IMR-90 (cell line): ENCODE measurements around the gene ZFP92. TPM values are rescaled to one million over a fixed set of nuclear protein-coding genes. Genes with fewer than 3 reads are reported as not detected.

Source experiments
- ATAC-seq: fragments of 200-7000 bp; cut with Tn5 transposase; 2 replicates; pipeline ENCODE4 v1.9.1; 2020; ENCODE audit warnings: low read depth, mild to moderate bottlenecking, moderate library complexity
- BruUV-seq: library from RNA; stranded (reverse); fragments of 400-500 nt; replicated peaks from 2 replicates; lab custom pipeline; 2021; lab: Mats Ljungman, UMichigan
- CTCF ChIA-PET: fragments of 300-600 bp; formaldehyde crosslinking; extraction: SDS; loops from one replicate; lab custom pipeline; 2021; ENCODE audit warnings: antibody characterized with exemption; lab: Yijun Ruan, JAX
- POLR2A ChIA-PET: fragments of 300-600 bp; sonication (Branson Sonifier 250); formaldehyde crosslinking; loops from one replicate; lab custom pipeline; 2022; ENCODE audit warnings: antibody characterized with exemption; ENCODE audit not compliant: unreplicated experiment; lab: Charles Lee
- DNase-seq: peaks from one replicate; pipeline ENCODE4 v3.0.0; 2013
- H2AFZ ChIP-seq: replicated peaks from 2 replicates; pipeline ENCODE3; 2013; ENCODE audit warnings: low read length, mild to moderate bottlenecking; ENCODE audit not compliant: poor library complexity
- H2AK5ac ChIP-seq: 2 replicates; pipeline ENCODE4 v1.6.1; 2013; ENCODE audit warnings: low read depth, low read length, inconsistent platforms
- H2AK9ac ChIP-seq: replicated peaks from 2 replicates; pipeline ENCODE3; 2013; ENCODE audit warnings: mild to moderate bottlenecking, low read depth, low read length, moderate library complexity; ENCODE audit not compliant: poor library complexity
- H2BK120ac ChIP-seq: 2 replicates; pipeline ENCODE4 v1.6.1; 2013; ENCODE audit warnings: low read depth, low read length, inconsistent platforms
- H2BK15ac ChIP-seq: 3 replicates; pipeline ENCODE4 v1.6.1; 2013; ENCODE audit warnings: low read depth, low read length, inconsistent platforms
- H2BK20ac ChIP-seq: 2 replicates; pipeline ENCODE4 v1.6.1; 2013; ENCODE audit warnings: low read depth, mild to moderate bottlenecking, inconsistent platforms, low read length, moderate library complexity
- H2BK5ac ChIP-seq: 2 replicates; pipeline ENCODE4 v1.6.1; 2013; ENCODE audit warnings: mild to moderate bottlenecking, low read depth, low read length, inconsistent platforms; ENCODE audit not compliant: poor library complexity, severe bottlenecking
- H3K14ac ChIP-seq: replicated peaks from 2 replicates; pipeline ENCODE4 v1.6.1; 2013; ENCODE audit warnings: low read depth, low read length, inconsistent platforms
- H3K18ac ChIP-seq: 2 replicates; pipeline ENCODE4 v1.6.1; 2013; ENCODE audit warnings: low read depth, low read length, control low read depth
- H3K23ac ChIP-seq: 2 replicates; pipeline ENCODE4 v1.6.1; 2013; ENCODE audit warnings: low read depth, low read length, inconsistent platforms
- H3K27ac ChIP-seq: 2 replicates; pipeline ENCODE4 v1.5.1; 2013; ENCODE audit warnings: mild to moderate bottlenecking, control low read depth, low read length; ENCODE audit not compliant: insufficient read depth
- H3K27me3 ChIP-seq: 2 replicates; pipeline ENCODE4 v1.6.1; 2013; ENCODE audit warnings: low read length; ENCODE audit not compliant: control insufficient read depth, insufficient read depth
- H3K36me3 ChIP-seq: 2 replicates; pipeline ENCODE4 v1.6.1; 2013; ENCODE audit warnings: low read length, mixed read lengths; ENCODE audit not compliant: control insufficient read depth, insufficient read depth
- H3K4ac ChIP-seq: 2 replicates; pipeline ENCODE4 v1.6.1; 2013; ENCODE audit warnings: low read depth, low read length, inconsistent platforms
- H3K4me1 ChIP-seq: 2 replicates; pipeline ENCODE4 v1.6.1; 2013; ENCODE audit warnings: low read length, mixed read lengths; ENCODE audit not compliant: control insufficient read depth, insufficient read depth
- H3K4me2 ChIP-seq: 2 replicates; pipeline ENCODE4 v1.6.1; 2013; ENCODE audit warnings: low read depth, mild to moderate bottlenecking, control low read depth, low read length, moderate library complexity
- H3K4me3 ChIP-seq: 2 replicates; pipeline ENCODE4 v1.5.1; 2013; ENCODE audit warnings: low read depth, mild to moderate bottlenecking, control low read depth, low read length, moderate library complexity; ENCODE audit not compliant: insufficient read depth
- H3K56ac ChIP-seq: 2 replicates; pipeline ENCODE4 v1.6.1; 2013; ENCODE audit warnings: low read length, inconsistent platforms; ENCODE audit not compliant: insufficient read depth; ENCODE audit errors: extremely low read depth
- H3K79me1 ChIP-seq, 2 experiments: 2 replicates each; pipeline ENCODE4 v1.6.1; 2013; ENCODE audit warnings: low read length in 2 of 2, inconsistent platforms in 1 of 2, low read depth in 1 of 2
- H3K9ac ChIP-seq: 2 replicates; pipeline ENCODE4 v1.6.1; 2013; ENCODE audit warnings: low read depth, low read length, control low read depth
- H3K9me1 ChIP-seq: 2 replicates; pipeline ENCODE4 v1.6.1; 2013; ENCODE audit warnings: low read length, inconsistent platforms; ENCODE audit not compliant: insufficient read depth
- H3K9me3 ChIP-seq: 2 replicates; pipeline ENCODE4 v1.6.1; 2013; ENCODE audit warnings: low read length; ENCODE audit not compliant: control insufficient read depth, insufficient read depth
- H4K20me1 ChIP-seq: 2 replicates; pipeline ENCODE4 v1.6.1; 2013; ENCODE audit warnings: low read length, inconsistent platforms; ENCODE audit not compliant: insufficient read depth
- H4K5ac ChIP-seq: 2 replicates; pipeline ENCODE4 v1.6.1; 2013; ENCODE audit warnings: mild to moderate bottlenecking, low read depth, low read length, control low read depth
- H4K8ac ChIP-seq, 2 experiments: 2 replicates each; pipeline ENCODE4 v1.6.1; 2013; ENCODE audit warnings: low read depth in 2 of 2, low read length in 2 of 2, control low read depth in 1 of 2, inconsistent platforms in 1 of 2
- H4K91ac ChIP-seq: 2 replicates; pipeline ENCODE4 v1.6.1; 2013; ENCODE audit warnings: low read depth, low read length, inconsistent platforms; ENCODE audit not compliant: insufficient read depth
- BHLHE40 ChIP-seq: fragments of 150-350 bp; IDR thresholded peaks from 2 replicates; pipeline ENCODE4 v1.6.1; 2016; ENCODE audit warnings: mild to moderate bottlenecking, low read depth, low read length
- CEBPB ChIP-seq: IDR thresholded peaks from 2 replicates; pipeline ENCODE4 v1.6.1; 2012; ENCODE audit warnings: low read depth, low read length, improper control_type of control experiment
- CHD1 ChIP-seq: IDR thresholded peaks from 2 replicates; pipeline ENCODE4 v1.6.1; 2012; ENCODE audit warnings: low read depth, low read length, improper control_type of control experiment
- MAFK ChIP-seq: IDR thresholded peaks from 2 replicates; pipeline ENCODE4 v1.6.1; 2012; ENCODE audit warnings: low read depth, low read length, improper control_type of control experiment
- MAZ ChIP-seq: IDR thresholded peaks from 2 replicates; pipeline ENCODE4 v1.6.1; 2012; ENCODE audit warnings: low read depth, mild to moderate bottlenecking, low read length, improper control_type of control experiment, moderate library complexity, borderline replicate concordance
- NFE2L2 ChIP-seq: fragments of 150-350 bp; IDR thresholded peaks from 2 replicates; pipeline ENCODE4 v1.6.1; 2016; ENCODE audit warnings: low read depth, mild to moderate bottlenecking, low read length
- POLR2A ChIP-seq: IDR thresholded peaks from 2 replicates; pipeline ENCODE4 v1.6.1; 2012; ENCODE audit warnings: mild to moderate bottlenecking, low read depth, low read length
- RAD21 ChIP-seq: IDR thresholded peaks from 2 replicates; pipeline ENCODE4 v1.6.1; 2012; ENCODE audit warnings: low read length, improper control_type of control experiment
- RCOR1 ChIP-seq: IDR thresholded peaks from 2 replicates; pipeline ENCODE4 v1.6.1; 2012; ENCODE audit warnings: mild to moderate bottlenecking, low read length, improper control_type of control experiment; ENCODE audit not compliant: insufficient replicate concordance
- RFX5 ChIP-seq: IDR thresholded peaks from 2 replicates; pipeline ENCODE4 v1.8.0; 2012; ENCODE audit warnings: low read depth, mild to moderate bottlenecking, low read length, moderate library complexity
- SMC3 ChIP-seq: fragments of 150-350 bp; IDR thresholded peaks from 2 replicates; pipeline ENCODE4 v1.6.1; 2016; ENCODE audit warnings: low read depth, mild to moderate bottlenecking, antibody characterized with exemption, low read length, moderate library complexity
- USF2 ChIP-seq: fragments of 150-350 bp; IDR thresholded peaks from 2 replicates; pipeline ENCODE4 v1.6.1; 2017; ENCODE audit warnings: mild to moderate bottlenecking, antibody characterized with exemption, low read length, low read depth
- dilution Hi-C: fragments of 300-500 bp; cut with HindIII; formaldehyde crosslinking; loops from one replicate; pipeline ENCODE4 v1.14.3; 2018; ENCODE audit warnings: low sequenced_read_pairs; ENCODE audit not compliant: unreplicated experiment
- in situ Hi-C: fragments of 300-500 bp; cut with MboI; formaldehyde crosslinking; loops from 3 replicates; pipeline ENCODE4 v1.14.3; 2019; ENCODE audit warnings: low sequenced_read_pairs, inconsistent platforms, mixed read lengths
- intact Hi-C: fragments of 100-400 bp; cut with micrococcal nuclease; formaldehyde crosslinking; loops from 2 replicates; pipeline ENCODE4 v1.10.0; 2022
- polyA plus RNA-seq, 3 experiments: library from polyadenylated mRNA; depleted of rRNA; stranded (reverse); fragments of >200 nt; gene quantifications; 2 replicates each; pipeline ENCODE4 v1.2.3, GENCODE V29; 2012; ENCODE audit warnings: low replicate concordance in 1 of 3
- total RNA-seq: library from RNA; depleted of rRNA; stranded (reverse); fragments of >200 nt; gene quantifications from 2 replicates; pipeline ENCODE4 v1.2.3, GENCODE V29; 2012
- TF ChIP-seq, protein P1 (sequence below): conservative IDR thresholded peaks from 2 replicates; pipeline ENCODE4 v1.5.1; 2012; ENCODE audit warnings: mild to moderate bottlenecking, low read depth, low read length, improper control_type of control experiment

ZFP92 gene
- total and polyA plus RNA-seq, 2 of the 4 experiments (the other 2 are of a cell fraction) = under 0.01 to 0.03 TPM

DNA sequence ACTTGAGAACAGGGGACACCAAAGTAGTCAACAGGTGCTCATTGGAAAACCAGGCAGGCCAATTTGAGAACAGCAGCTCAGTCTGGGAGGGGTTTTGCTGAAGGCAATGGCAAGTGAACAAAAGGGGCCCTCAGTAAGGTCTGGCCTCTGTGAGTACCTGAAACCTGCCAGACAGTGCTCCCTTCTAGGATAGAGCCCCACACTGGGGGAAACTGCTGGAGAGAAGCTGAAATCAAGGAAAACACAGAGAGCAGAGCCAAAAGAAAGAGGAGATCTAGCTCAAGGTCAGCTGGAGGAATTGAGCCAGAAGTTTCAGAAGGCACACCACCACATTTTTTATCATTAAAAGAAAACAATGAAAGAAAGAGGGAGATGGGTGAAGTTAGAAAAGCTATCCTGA, 38.3 kb upstream of the ZFP92 start:
- Histone ChIP-seq H2BK20ac (no peak overlapping the region), H3K79me1 (no peaks in the 10 kb centered on the region), H3K9ac (no peak overlapping the region), H2AK5ac (no peak overlapping the region), H3K27me3 (peaks cover 8% of the 10 kb centered on the region), H3K14ac (no peak overlapping the region), H3K4ac (no peak overlapping the region), H3K36me3 (no peaks in the 10 kb centered on the region), H2BK120ac (no peak overlapping the region), H4K8ac (no peak overlapping the region), H3K4me3 (no peak overlapping the region), H2AK9ac (no peak overlapping the region), H3K18ac (no peak overlapping the region), H4K5ac (no peak overlapping the region), H3K27ac (no peak overlapping the region), H4K20me1 (no peaks in the 10 kb centered on the region), H2BK15ac (no peak overlapping the region), H3K9me1 (no peaks in the 10 kb centered on the region), H3K23ac (no peak overlapping the region), H2BK5ac (no peak overlapping the region), H3K4me2 (no peak overlapping the region), H3K56ac (no peak overlapping the region), H2AFZ (no peak overlapping the region), H3K4me1 (no peaks in the 10 kb centered on the region), H4K91ac (no peak overlapping the region), H3K9me3 (0 out of 2 replicates have a peak, but pooled peaks cover 2% of the 10 kb centered on the region)
- TF ChIP-seq, protein P1, sequence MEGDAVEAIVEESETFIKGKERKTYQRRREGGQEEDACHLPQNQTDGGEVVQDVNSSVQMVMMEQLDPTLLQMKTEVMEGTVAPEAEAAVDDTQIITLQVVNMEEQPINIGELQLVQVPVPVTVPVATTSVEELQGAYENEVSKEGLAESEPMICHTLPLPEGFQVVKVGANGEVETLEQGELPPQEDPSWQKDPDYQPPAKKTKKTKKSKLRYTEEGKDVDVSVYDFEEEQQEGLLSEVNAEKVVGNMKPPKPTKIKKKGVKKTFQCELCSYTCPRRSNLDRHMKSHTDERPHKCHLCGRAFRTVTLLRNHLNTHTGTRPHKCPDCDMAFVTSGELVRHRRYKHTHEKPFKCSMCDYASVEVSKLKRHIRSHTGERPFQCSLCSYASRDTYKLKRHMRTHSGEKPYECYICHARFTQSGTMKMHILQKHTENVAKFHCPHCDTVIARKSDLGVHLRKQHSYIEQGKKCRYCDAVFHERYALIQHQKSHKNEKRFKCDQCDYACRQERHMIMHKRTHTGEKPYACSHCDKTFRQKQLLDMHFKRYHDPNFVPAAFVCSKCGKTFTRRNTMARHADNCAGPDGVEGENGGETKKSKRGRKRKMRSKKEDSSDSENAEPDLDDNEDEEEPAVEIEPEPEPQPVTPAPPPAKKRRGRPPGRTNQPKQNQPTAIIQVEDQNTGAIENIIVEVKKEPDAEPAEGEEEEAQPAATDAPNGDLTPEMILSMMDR = no peak
- no peak for TF ChIP-seq CHD1
- no peak for TF ChIP-seq MAFK
- TF ChIP-seq RFX5 = no peak
- no peak for TF ChIP-seq CEBPB
- TF ChIP-seq NFE2L2 = no peak
- TF ChIP-seq POLR2A = no peak
- TF ChIP-seq SMC3 = no peak
- TF ChIP-seq BHLHE40 = no peak
- no peak for TF ChIP-seq USF2
- no peak for TF ChIP-seq RAD21
- TF ChIP-seq MAZ = no peak
- no peak for TF ChIP-seq RCOR1
- ATAC-seq (no peak), DNase-seq (no peak)
- intact Hi-C loops = no loop called here
- POLR2A ChIA-PET = no interaction called here
- dilution Hi-C loops = no loop called here
- CTCF ChIA-PET = no interaction called here
- in situ Hi-C loops = no loop called here
- no TSS peak for BruUV-seq
